GM21576 (cell line): ENCODE data around the gene NCOA1.
"Not testable (repeated sequence)": the region's sequence is repeated elsewhere in the genome, so short reads cannot be mapped to it uniquely, and the experiment has no call there.

Experiments used
- ATAC-seq: cut with Tn5 transposase; IDR thresholded peaks from one replicate; pipeline ENCODE4 v1.9.1; 2021; ENCODE audit warnings: mild to moderate bottlenecking, moderate library complexity; ENCODE audit not compliant: unreplicated experiment

NCOA1 gene

DNA sequence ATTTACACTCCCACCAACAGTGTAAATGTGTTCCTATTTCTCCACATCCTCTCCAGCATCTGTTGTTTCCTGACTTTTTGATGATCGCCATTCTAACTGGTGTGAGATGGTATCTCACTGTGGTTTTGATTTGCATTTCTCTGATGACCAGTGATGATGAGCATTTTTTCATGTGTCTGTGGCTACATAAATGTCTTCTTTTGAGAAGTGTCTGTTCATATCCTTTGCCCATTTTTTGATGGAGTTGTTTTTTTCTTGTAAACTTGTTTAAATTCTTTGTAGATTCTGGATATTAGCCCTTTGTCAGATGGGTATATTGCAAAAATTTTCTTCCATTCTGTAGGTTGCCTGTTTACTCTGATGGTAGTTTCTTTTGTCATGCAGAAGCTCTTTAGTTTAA is 41.0 kb downstream of the NCOA1 start:
- not testable (repeated sequence) for ATAC-seq

DNA sequence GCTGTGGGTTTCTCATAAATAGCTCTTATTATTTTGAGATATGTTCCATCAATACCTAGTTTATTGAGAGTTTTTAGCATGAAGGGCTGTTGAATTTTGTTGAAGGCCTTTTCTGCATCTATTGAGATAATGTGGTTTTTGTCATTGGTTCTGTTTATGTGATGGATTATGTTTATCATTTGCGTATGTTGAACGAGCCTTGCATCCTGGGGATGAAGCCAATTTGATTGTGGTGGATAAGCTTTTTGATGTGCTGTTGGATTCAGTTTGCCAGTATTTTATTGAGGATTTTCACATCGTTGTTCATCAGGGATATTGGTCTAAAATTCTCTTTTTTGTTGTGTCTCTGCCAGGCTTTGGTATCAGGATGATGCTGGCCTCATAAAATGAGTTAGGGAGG is 42.5 kb downstream of the NCOA1 start:
- ATAC-seq, result not testable (repeated sequence)

DNA sequence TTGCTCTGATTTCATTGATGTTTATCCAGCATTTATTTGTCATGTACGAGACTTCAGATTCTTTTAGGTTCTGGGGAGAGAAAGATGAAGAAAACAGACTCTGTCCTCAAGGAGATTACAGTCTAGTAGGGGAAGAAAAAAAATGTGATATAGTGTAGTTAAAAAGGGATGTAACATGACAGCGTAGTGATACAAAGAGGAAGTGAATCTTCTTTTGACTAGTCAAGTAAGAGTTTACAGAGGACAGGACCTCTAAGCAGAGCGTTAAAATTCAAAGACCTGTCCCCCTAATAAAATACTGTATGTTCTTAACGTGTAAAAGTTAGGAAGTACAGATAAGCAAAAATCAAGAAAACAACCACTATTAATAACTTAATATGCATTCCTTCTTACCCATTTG is 47.7 kb downstream of the NCOA1 start:
- no peak for ATAC-seq

GRCh38 chr2:24539258-24539657 is 48.2 kb downstream of the NCOA1 start:
- no peak for ATAC-seq

GRCh38 chr2:24540011-24540477 is 49.0 kb downstream of the NCOA1 start:
- ATAC-seq, result no peak

GRCh38 chr2:24541621-24542020 is 50.6 kb downstream of the NCOA1 start:
- no peak for ATAC-seq

DNA sequence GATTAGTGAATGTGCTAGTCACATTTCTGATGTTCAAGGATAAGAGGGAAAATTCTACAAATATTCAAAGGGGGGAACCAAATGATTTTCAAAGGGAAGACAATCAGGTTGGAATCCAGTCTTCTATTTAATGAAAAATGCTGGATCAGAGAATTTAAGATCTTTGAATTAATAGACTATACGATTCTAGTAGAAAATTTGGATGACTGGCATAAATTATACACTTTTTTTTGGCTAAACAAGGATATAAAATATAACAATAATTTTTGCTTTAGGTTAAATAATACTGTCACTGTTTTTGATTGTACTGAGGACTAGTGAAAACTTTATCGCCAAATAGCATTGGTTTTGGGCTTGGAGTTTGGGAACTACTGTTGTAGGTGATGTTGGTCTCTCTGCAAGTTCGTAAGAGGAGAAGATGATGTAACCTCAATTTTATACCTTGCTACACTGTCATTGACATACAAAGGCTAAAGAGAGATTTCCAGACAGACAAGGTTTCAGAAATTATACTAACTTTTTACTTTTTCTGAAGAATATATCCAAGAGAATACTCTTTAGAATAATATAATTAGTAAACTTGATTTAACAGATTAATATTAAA is 51.3 kb downstream of the NCOA1 start:
- no peak for ATAC-seq

DNA sequence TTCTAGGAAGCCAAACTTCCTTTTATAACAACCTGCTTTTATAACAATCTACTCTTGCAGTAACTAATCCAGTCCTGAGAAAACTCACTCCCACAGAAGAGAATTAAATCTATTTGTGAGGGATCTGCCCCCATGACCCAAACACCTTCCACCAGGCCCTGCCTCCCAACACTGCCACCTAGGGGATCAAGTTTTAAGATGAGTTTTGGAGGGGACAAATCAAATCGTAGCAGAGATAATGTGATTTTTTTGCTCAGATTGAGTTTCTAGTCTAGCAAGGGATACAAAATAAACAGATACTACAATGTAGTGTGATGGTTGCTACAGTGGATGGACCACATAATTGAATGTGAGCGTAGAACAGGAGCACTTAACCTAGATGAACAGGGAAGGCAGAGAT is 52.2 kb downstream of the NCOA1 start:
- ATAC-seq, result no peak

DNA sequence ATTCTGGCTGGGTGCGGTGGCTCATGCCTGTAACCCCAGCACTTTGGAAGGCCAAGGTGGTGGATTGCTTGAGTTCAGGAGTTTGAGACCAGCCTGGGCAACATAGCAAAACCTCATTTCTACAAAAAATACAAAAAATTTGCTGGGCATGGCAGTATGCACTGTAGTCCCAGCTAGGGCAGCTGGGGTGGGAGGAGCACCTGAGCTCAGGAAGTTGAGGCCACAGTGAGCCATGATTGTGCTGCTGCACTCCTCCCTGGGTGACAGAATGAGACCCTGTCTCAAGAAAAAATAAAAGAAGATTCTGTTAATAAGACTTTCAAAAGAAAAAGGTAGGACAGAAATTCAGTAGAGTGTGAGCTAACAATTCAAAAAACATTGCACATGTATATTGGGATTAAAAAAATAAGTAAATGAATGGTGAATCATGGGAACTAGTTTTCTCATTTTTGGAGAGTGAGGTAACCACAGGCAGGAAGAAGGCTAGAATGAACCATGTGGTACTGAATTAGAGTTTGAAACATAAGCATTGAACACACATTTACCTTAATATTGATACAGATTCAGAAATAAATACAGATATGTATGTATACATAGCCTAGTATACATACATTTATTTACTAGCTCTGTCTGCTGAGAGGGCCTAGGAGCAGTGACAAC is 53.5 kb downstream of the NCOA1 start:
- ATAC-seq, result no peak

DNA sequence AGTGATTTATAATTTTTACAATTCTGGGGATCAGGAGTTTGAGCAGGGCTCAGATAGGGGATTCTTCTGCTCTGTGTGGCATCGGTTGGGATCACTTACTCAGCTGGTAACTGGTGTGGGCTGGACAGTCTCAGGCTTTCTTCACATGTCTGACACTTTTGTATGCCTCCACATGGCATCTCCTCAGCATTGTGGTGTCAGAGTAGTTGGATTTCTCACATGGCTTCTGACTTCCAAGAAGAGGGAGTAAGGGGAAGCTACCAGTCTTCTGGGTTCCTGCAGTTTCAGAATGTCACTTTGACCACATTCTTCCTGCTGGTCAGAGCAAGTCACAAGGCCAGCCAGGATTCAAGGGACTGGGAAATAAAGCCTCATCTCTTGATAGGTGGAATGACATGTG is 55.6 kb downstream of the NCOA1 start:
- no peak for ATAC-seq

GRCh38 chr2:24548058-24548457 is 57.0 kb downstream of the NCOA1 start:
- ATAC-seq, result no peak

GRCh38 chr2:24550301-24550700 is 59.2 kb downstream of the NCOA1 start:
- not testable (repeated sequence) for ATAC-seq

DNA sequence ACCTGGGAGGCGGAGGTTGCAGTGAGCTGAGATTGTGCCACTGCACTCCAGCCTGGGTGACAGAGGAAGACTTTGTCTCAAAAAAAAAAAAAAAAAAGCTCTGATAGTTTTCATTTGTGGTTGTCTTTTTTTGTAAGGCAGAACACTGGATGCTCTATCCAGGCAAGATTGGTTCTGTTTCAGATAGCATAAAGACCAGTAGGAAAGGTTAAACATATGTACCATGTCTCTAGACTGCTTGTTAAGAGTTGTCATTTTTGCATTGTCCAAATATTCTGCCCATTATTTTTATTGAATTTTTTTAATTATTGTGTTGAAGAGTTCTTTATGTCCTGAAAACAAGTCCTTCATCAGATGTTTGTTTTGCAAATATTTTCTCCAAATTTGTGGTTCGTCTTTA is 60.0 kb downstream of the NCOA1 start:
- no peak for ATAC-seq

- ATAC-seq, result no peak
These were observed 61.8 kb downstream of the NCOA1 start for GRCh38 chr2:24552836-24553235.

GRCh38 chr2:24558781-24559472 is 67.9 kb downstream of the NCOA1 start:
- no peak for ATAC-seq

- no peak for ATAC-seq
These were observed 68.5 kb downstream of the NCOA1 start for GRCh38 chr2:24559473-24560113.

GRCh38 chr2:24565537-24565936 is 74.5 kb downstream of the NCOA1 start:
- ATAC-seq, result no peak

- ATAC-seq, result no peak
These were observed 75.2 kb downstream of the NCOA1 start for GRCh38 chr2:24566209-24566608.

DNA sequence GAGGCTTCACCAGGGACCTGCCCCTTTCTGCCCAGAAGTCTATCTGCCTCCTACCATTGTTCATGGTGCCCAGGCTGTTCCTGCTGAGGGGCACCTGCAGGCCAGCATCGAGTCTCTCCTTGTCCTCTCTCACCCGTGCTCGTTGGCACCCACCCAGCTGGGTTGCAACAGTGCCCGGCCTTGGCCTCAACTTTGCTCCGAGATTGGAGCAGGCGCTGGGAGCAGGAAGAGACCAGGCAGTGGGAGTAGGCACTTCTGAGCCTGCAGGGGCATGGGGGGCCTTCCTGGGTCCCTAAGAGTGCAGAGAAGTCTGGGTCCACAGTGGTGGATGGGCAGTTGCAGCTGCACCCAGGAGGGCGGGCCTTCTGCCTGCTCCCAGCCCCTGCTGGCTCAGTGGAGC is 75.6 kb downstream of the NCOA1 start:
- ATAC-seq, result no peak

DNA sequence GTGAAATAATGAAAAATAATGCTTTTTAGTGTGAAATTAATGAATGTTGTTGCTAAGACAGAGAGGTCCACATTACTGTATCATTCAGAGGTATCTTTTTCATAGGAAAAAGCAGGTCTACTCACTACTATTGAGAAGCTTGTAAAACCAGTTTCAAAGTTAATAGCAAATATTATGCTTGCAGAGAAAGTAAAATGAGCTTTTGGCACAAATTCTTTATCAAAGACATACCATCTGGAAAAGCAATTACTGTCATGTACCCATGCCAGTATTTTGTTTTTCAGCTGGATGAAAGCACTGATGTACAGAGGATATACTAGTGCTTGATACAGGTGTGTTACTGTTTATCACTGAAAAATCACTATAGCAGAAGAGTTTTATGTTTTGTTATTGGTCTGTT is 77.5 kb downstream of the NCOA1 start:
- ATAC-seq, result no peak

- ATAC-seq, result not testable (repeated sequence)
These were observed 78.5 kb downstream of the NCOA1 start for GRCh38 chr2:24569565-24569964.

DNA sequence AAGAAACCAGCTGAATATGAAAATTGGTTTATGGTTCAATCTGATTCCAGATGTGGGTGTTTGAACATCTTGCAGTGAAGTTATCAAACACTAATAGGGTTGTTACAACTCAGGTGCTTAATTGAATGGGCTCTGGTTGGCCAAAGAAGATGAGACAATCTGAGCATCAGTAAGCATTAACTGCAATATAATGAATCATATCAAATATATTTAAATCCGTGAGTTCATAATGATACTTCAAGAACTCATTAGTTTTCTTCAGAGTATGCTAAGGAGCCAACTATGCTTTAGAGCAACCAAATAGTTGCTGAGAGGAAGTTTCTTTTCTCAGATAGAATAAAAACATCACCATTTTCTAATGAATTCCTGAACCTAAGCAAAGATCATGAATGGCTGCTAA is 79.2 kb downstream of the NCOA1 start:
- ATAC-seq, result no peak
